Stimulated activated naive B cell treated with anti-CD40 and anti-IgM and Interleukin-4, amounts not matched to agents 10 μg/mL and 1 μg/mL and 100 μg/mL, for 72 hours (primary cell): Measurements from ENCODE around the gene MAN1A2.
"Not testable (repeated sequence)": the region's sequence is repeated elsewhere in the genome, so short reads cannot be mapped to it uniquely, and the experiment has no call there.

Experiments used
- ATAC-seq, 2 donors: fragments of 150-1000 bp; cut with Tn5 transposase; replicated peaks; 2 replicates each; pipeline ENCODE4 v1.10.0; 2021; ENCODE audit warnings: moderate library complexity in 1 of 2
- DNase-seq: peaks from one replicate; pipeline ENCODE4 v3.0.0; 2021
- H3K27ac Mint-ChIP-seq: one replicate; pipeline ENCODE4 v1.8.0; 2022; ENCODE audit warnings: mild to moderate bottlenecking, mixed read lengths
- H3K27me3 Mint-ChIP-seq, 2 donors: one replicate each; pipeline ENCODE4 v1.8.0; 2022; ENCODE audit warnings: mixed read lengths in 2 of 2
- H3K36me3 Mint-ChIP-seq, 2 donors: one replicate each; pipeline ENCODE4 v1.8.0; 2022; ENCODE audit warnings: mixed read lengths in 2 of 2, mild to moderate bottlenecking in 1 of 2
- H3K4me1 Mint-ChIP-seq, 2 donors: one replicate each; pipeline ENCODE4 v1.8.0; 2022; ENCODE audit warnings: mixed read lengths in 2 of 2, mild to moderate bottlenecking in 1 of 2
- H3K4me3 Mint-ChIP-seq, 2 donors: one replicate each; pipeline ENCODE4 v1.8.0; 2022; ENCODE audit warnings: mild to moderate bottlenecking in 2 of 2, mixed read lengths in 2 of 2, moderate library complexity in 1 of 2
- H3K9me3 Mint-ChIP-seq, 2 donors: one replicate each; pipeline ENCODE4 v1.8.0; 2022; ENCODE audit warnings: mixed read lengths in 2 of 2, mild to moderate bottlenecking in 1 of 2

Gene MAN1A2

GRCh38 chr1:117342397-117342796 lies 24.9 kb upstream of the MAN1A2 start:
- Mint-ChIP-seq H3K4me3 (no peak overlapping the region), H3K36me3 (no peaks in the 10 kb centered on the region), H3K9me3 (peaks cover under 1 to 3% of the 10 kb centered on the region in 2 donors), H3K27me3 (peaks cover 0 to 5% of the 10 kb centered on the region in 2 donors), H3K4me1 (peaks cover 5% of the 10 kb centered on the region in 2 donors), H3K27ac (peak overlapping the region; percentile 21)
- ATAC-seq: no peak
- no peak for DNase-seq

GRCh38 chr1:117346206-117346928 lies 20.9 kb upstream of the MAN1A2 start:
- ATAC-seq: no peak
- no peak overlapping the region for H3K4me3 Mint-ChIP-seq
- no peak overlapping the region for H3K27ac Mint-ChIP-seq
- DNase-seq: no peak
- peaks cover 0 to 5% of the 10 kb centered on the region in 2 donors for H3K27me3 Mint-ChIP-seq
- H3K36me3 Mint-ChIP-seq: no peaks in the 10 kb centered on the region
- no peaks in the 10 kb centered on the region for H3K9me3 Mint-ChIP-seq
- peaks cover 3 to 7% of the 10 kb centered on the region in 2 donors for H3K4me1 Mint-ChIP-seq

- H3K4me3 Mint-ChIP-seq: no peak overlapping the region
- no peak for DNase-seq
- no peak for ATAC-seq
- H3K36me3 Mint-ChIP-seq: no peaks in the 10 kb centered on the region
- H3K9me3 Mint-ChIP-seq: no peaks in the 10 kb centered on the region
- H3K27ac Mint-ChIP-seq: no peak overlapping the region
- H3K4me1 Mint-ChIP-seq: peaks cover 0 to 7% of the 10 kb centered on the region in 2 donors
- peaks cover 0 to 5% of the 10 kb centered on the region in 2 donors for H3K27me3 Mint-ChIP-seq
Observed at GRCh38 chr1:117347907-117348306, 19.3 kb upstream of the MAN1A2 start.

- H3K4me1 Mint-ChIP-seq, H3K4me3 Mint-ChIP-seq, DNase-seq, ATAC-seq, H3K27me3 Mint-ChIP-seq, H3K27ac Mint-ChIP-seq, H3K9me3 Mint-ChIP-seq, H3K36me3 Mint-ChIP-seq: not testable (repeated sequence)
Observed at GRCh38 chr1:117352695-117353094, 14.6 kb upstream of the MAN1A2 start.

GRCh38 chr1:117357833-117358603 lies 9.2 kb upstream of the MAN1A2 start:
- H3K4me1 Mint-ChIP-seq: peaks cover 14 to 18% of the 10 kb centered on the region in 2 donors
- not testable (repeated sequence) for H3K9me3 Mint-ChIP-seq, H3K27ac Mint-ChIP-seq, DNase-seq, H3K36me3 Mint-ChIP-seq, H3K27me3 Mint-ChIP-seq, H3K4me3 Mint-ChIP-seq, ATAC-seq

- not testable (repeated sequence) for H3K4me3 Mint-ChIP-seq, H3K36me3 Mint-ChIP-seq, DNase-seq, ATAC-seq, H3K27ac Mint-ChIP-seq, H3K27me3 Mint-ChIP-seq, H3K9me3 Mint-ChIP-seq
- peaks cover 15 to 19% of the 10 kb centered on the region in 2 donors for H3K4me1 Mint-ChIP-seq
Observed at GRCh38 chr1:117358604-117358887, 8.7 kb upstream of the MAN1A2 start.

GRCh38 chr1:117359561-117360289 lies 7.5 kb upstream of the MAN1A2 start:
- Mint-ChIP-seq H3K27ac (peak overlapping the region; percentile 62), H3K9me3 (peaks cover 3% of the 10 kb centered on the region in 2 donors), H3K4me3 (peak overlapping the region; percentile 46 to 64), H3K4me1 (peaks cover 18 to 28% of the 10 kb centered on the region in 2 donors), H3K27me3 (peaks cover 0 to 4% of the 10 kb centered on the region in 2 donors), H3K36me3 (peaks cover 0 to 2% of the 10 kb centered on the region in 2 donors)
- peak; percentile 68 to 73 for ATAC-seq
- no peak for DNase-seq

- peaks cover 25 to 46% of the 10 kb centered on the region in 2 donors for H3K4me1 Mint-ChIP-seq
- no peaks in the 10 kb centered on the region for H3K27me3 Mint-ChIP-seq
- no peak overlapping the region for H3K27ac Mint-ChIP-seq
- DNase-seq (no peak), ATAC-seq (no peak)
- H3K4me3 Mint-ChIP-seq: no peak overlapping the region
- H3K9me3 Mint-ChIP-seq: no peaks in the 10 kb centered on the region
- H3K36me3 Mint-ChIP-seq: no peaks in the 10 kb centered on the region
Observed at GRCh38 chr1:117362986-117363385, 4.3 kb upstream of the MAN1A2 start.

- no peak overlapping the region for H3K4me3 Mint-ChIP-seq
Observed at GRCh38 chr1:117363571-117364048, 3.6 kb upstream of the MAN1A2 start.

GRCh38 chr1:117364240-117364639 lies 3.0 kb upstream of the MAN1A2 start:
- H3K36me3 Mint-ChIP-seq: no peaks in the 10 kb centered on the region
- DNase-seq (no peak), ATAC-seq (no peak)
- H3K27me3 Mint-ChIP-seq: no peaks in the 10 kb centered on the region
- H3K4me3 Mint-ChIP-seq: no peak overlapping the region
- H3K4me1 Mint-ChIP-seq: peaks cover 30 to 52% of the 10 kb centered on the region in 2 donors
- no peak overlapping the region for H3K27ac Mint-ChIP-seq
- H3K9me3 Mint-ChIP-seq: no peaks in the 10 kb centered on the region

More at GRCh38 chr1:117363571-117364048, 3.6 kb upstream of the MAN1A2 start:
- ATAC-seq: no peak
- Mint-ChIP-seq H3K9me3 (no peaks in the 10 kb centered on the region), H3K27ac (no peak overlapping the region), H3K36me3 (no peaks in the 10 kb centered on the region), H3K4me1 (peaks cover 29 to 52% of the 10 kb centered on the region in 2 donors), H3K27me3 (no peaks in the 10 kb centered on the region)
- DNase-seq: no peak

GRCh38 chr1:117365350-117366176 lies 1.7 kb upstream of the MAN1A2 start:
- peak overlapping the region; percentile 98 for H3K27ac Mint-ChIP-seq
- peaks cover 26 to 47% of the 10 kb centered on the region in 2 donors for H3K4me1 Mint-ChIP-seq
- DNase-seq: no peak
- no peaks in the 10 kb centered on the region for H3K9me3 Mint-ChIP-seq
- H3K27me3 Mint-ChIP-seq: no peaks in the 10 kb centered on the region
- ATAC-seq: no peak
- H3K36me3 Mint-ChIP-seq: no peaks in the 10 kb centered on the region
- peak overlapping the region; percentile 87 to 90 for H3K4me3 Mint-ChIP-seq

- DNase-seq: peak; percentile 82
- no peaks in the 10 kb centered on the region for H3K27me3 Mint-ChIP-seq
- H3K36me3 Mint-ChIP-seq: no peaks in the 10 kb centered on the region
- peaks cover 27 to 54% of the 10 kb centered on the region in 2 donors for H3K4me1 Mint-ChIP-seq
- ATAC-seq: peak; percentile 65 to 72
- peak overlapping the region; percentile 87 to 90 for H3K4me3 Mint-ChIP-seq
- H3K9me3 Mint-ChIP-seq: no peaks in the 10 kb centered on the region
- peak overlapping the region; percentile 98 for H3K27ac Mint-ChIP-seq
Observed at GRCh38 chr1:117366177-117367045, 838 bp upstream of the MAN1A2 start.
